Activated CD4-positive, alpha-beta memory T cell treated with anti-CD3 and anti-CD28 coated beads for 36 hours (primary cell): ENCODE measurements around the gene RFTN1. TPM values are rescaled to one million over a fixed set of nuclear protein-coding genes. Genes with fewer than 3 reads are reported as not detected.
"Not testable (repeated sequence)": the region's sequence is repeated elsewhere in the genome, so short reads cannot be mapped to it uniquely, and the experiment has no call there.

Experiments used
- CTCF ChIA-PET: fragments of 350-600 bp; sonication (Branson Sonifier 250); formaldehyde crosslinking; loops from one replicate; lab custom pipeline; 2021; ENCODE audit warnings: antibody characterized with exemption, inconsistent platforms; lab: Charles Lee
- POLR2A ChIA-PET: fragments of 350-600 bp; sonication (Branson Sonifier 250); formaldehyde crosslinking; loops from one replicate; lab custom pipeline; 2021; ENCODE audit warnings: antibody characterized with exemption; lab: Charles Lee
- DNase-seq: peaks from one replicate; pipeline ENCODE4 v3.0.0-alpha.2; 2020
- H3K27ac Mint-ChIP-seq: one replicate; pipeline ENCODE4 v1.8.0; 2021; ENCODE audit warnings: mixed read lengths
- H3K27me3 Mint-ChIP-seq: one replicate; pipeline ENCODE4 v1.8.0; 2021; ENCODE audit warnings: mixed read lengths
- H3K36me3 Mint-ChIP-seq: one replicate; pipeline ENCODE4 v1.8.0; 2021; ENCODE audit warnings: mixed read lengths
- H3K4me1 Mint-ChIP-seq: one replicate; pipeline ENCODE4 v1.8.0; 2021; ENCODE audit warnings: low read depth, mixed read lengths
- H3K4me3 Mint-ChIP-seq: one replicate; pipeline ENCODE4 v1.8.0; 2021; ENCODE audit warnings: mild to moderate bottlenecking, mixed read lengths
- H3K9me3 Mint-ChIP-seq: one replicate; pipeline ENCODE4 v1.8.0; 2021; ENCODE audit warnings: mixed read lengths
- intact Hi-C: fragments of 100-400 bp; cut with micrococcal nuclease; formaldehyde crosslinking; loops from one replicate; pipeline ENCODE4 v1.15.1; 2023
- total RNA-seq, 2 experiments: library from RNA; stranded (reverse); gene quantifications; one replicate each; pipeline ENCODE4 v1.2.3, GENCODE V29; 2021

Gene RFTN1
- total RNA-seq, 2 experiments from 2014 or later: 104 to 106 TPM

DNA sequence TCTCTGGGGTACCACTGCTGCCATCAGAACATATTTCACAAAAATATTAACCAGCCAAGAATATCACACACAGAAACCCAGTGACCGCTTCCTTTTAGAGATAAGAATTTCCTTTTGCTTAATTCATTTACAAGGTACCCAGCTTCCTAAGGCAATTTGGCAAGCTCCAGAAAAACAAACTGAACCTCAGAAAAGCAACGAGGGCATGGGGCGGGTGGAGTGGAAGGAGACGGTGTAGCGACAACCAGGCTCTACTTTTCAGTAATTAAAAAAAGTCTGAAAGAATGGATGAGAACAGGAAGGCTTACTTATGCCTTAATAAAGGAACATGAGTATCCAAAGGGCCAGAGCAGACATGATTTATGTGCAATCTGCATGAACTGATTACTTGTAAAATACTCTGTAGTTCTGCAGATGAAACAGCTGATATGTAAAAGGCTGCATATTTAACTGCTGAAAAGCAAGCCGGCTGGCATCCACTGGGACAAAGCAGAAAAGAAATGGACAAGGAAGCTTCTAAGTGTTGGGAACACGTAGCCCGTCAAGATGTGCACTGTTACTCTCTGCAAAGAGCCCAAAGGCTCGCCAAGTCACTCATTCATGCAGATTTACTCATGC is 18.6 kb downstream of the RFTN1 start:
- intact Hi-C loops: no loop called here
- Mint-ChIP-seq H3K36me3 (peaks cover 26% of the 10 kb centered on the region), H3K27me3 (no peaks in the 10 kb centered on the region), H3K9me3 (no peaks in the 10 kb centered on the region), H3K27ac (no peak overlapping the region), H3K4me1 (peaks cover 51% of the 10 kb centered on the region), H3K4me3 (no peak overlapping the region)
- no peak for DNase-seq
- POLR2A ChIA-PET: interaction anchor here (1.3 to 1.8 kb wide), 2 partner anchors 13 to 17 kb away, joined by 3 to 4 read pairs; no protein-coding TSS in a partner anchor
- CTCF ChIA-PET: no interaction called here

DNA sequence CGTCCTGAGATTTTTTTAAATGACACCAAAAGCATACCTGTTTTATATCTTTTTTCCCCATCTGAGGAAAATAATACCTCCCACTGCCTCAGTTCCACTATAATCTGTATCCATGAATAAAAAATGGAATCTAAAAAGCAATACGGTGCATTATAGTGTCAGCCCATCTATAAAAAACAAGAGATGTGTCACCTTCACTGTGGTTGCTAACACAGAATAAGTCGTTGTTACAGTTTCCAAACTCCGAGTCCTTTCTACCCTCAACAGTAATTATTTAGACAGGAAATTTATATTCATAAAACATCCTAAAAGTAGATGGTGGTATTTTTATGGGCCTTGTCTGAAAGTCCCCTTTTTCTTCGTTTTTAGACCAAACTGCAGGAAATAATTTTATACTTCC is 19.4 kb downstream of the RFTN1 start:
- intact Hi-C loops: no loop called here
- Mint-ChIP-seq H3K9me3 (no peaks in the 10 kb centered on the region), H3K27ac (no peak overlapping the region), H3K36me3 (peaks cover 30% of the 10 kb centered on the region), H3K4me3 (no peak overlapping the region), H3K4me1 (peaks cover 47% of the 10 kb centered on the region), H3K27me3 (no peaks in the 10 kb centered on the region)
- CTCF ChIA-PET: no interaction called here
- no peak for DNase-seq
- POLR2A ChIA-PET: interaction anchor here (1.3 kb wide), 1 partner anchor 18 kb away, joined by 3 read pairs; no protein-coding TSS in a partner anchor

DNA sequence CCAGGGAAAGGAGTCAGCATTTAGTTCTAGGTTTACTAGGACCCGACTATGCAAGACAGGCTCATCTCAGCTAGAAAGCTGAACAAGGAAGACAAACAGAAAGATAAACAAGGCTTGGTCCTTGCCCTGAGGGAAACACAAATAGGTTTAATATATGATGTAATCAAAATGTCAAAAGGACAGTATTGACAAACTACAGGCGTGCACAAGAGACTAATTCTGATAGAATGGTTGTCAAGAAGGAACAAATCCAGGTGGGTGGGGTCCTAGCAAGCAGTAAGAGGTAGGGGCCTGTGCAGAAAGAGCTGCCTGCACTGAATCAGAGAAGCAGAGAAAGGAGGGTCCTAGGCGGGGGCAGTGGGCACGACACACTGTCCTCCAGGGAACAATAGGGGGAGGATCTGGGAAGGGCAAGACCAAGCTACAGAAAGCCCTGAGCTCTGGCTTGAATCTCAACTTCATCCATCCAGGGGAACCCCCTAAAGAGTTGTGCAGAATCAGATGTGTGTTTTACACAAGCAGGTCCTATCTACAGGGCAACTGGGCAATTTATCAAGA is 23.4 kb downstream of the RFTN1 start:
- POLR2A ChIA-PET: no interaction called here
- peaks cover 30% of the 10 kb centered on the region for H3K4me1 Mint-ChIP-seq
- intact Hi-C loops: no loop called here
- H3K36me3 Mint-ChIP-seq: peaks cover 49% of the 10 kb centered on the region
- no peak for DNase-seq
- H3K27ac Mint-ChIP-seq: no peak overlapping the region
- no peaks in the 10 kb centered on the region for H3K27me3 Mint-ChIP-seq
- no peaks in the 10 kb centered on the region for H3K9me3 Mint-ChIP-seq
- H3K4me3 Mint-ChIP-seq: no peak overlapping the region
- CTCF ChIA-PET: no interaction called here

- CTCF ChIA-PET, POLR2A ChIA-PET, DNase-seq, H3K27me3 Mint-ChIP-seq, H3K4me3 Mint-ChIP-seq, H3K9me3 Mint-ChIP-seq, intact Hi-C loops, H3K27ac Mint-ChIP-seq: not testable (repeated sequence)
- Mint-ChIP-seq H3K4me1 (peaks cover 28% of the 10 kb centered on the region), H3K36me3 (peaks cover 50% of the 10 kb centered on the region)
These were observed 24.0 kb downstream of the RFTN1 start for GRCh38 chr3:16489326-16490061.

- CTCF ChIA-PET: no interaction called here
- H3K4me1 Mint-ChIP-seq: peaks cover 32% of the 10 kb centered on the region
These were observed 24.9 kb downstream of the RFTN1 start for GRCh38 chr3:16488637-16489036.

DNA sequence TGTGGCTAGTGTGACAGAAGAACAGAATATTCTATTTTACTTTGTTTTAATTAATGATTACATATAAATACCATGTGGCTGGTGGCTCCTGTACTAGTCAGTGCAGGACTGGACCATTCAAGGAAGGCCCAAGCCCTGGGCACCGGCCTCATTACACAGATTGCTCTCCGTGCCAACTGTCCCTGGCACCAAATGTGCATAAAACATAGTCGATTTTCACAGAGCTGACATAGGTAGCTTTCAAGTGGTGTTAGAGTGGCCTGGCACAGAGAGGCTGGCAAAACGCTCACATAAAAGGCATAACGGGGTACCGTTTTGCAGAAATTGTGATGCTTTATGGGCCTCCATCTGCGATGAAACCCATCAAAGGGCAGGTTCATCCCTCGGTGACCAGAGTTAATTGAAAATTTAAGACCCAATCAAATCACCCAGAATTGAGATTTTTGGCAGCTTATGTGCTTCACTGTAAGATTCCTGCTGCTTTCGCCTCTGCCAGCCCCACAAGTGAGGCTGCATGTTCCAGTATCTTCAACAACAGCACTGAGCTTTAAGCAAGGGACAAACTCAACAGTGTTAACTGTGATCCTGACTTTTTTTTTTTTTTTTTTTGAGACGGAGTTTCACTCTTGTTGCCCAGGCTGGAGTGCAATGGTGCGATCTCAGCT is 25.9 kb downstream of the RFTN1 start:
- no peaks in the 10 kb centered on the region for H3K27me3 Mint-ChIP-seq
- no peak overlapping the region for H3K4me3 Mint-ChIP-seq
- H3K27ac Mint-ChIP-seq: no peak overlapping the region
- POLR2A ChIA-PET: no interaction called here
- H3K9me3 Mint-ChIP-seq: no peaks in the 10 kb centered on the region
- CTCF ChIA-PET: no interaction called here
- peaks cover 44% of the 10 kb centered on the region for H3K36me3 Mint-ChIP-seq
- no peak for DNase-seq
- intact Hi-C loops: no loop called here
- H3K4me1 Mint-ChIP-seq: peaks cover 42% of the 10 kb centered on the region

More at GRCh38 chr3:16488637-16489036, 24.9 kb downstream of the RFTN1 start:
- no peak for DNase-seq
- Mint-ChIP-seq H3K27me3 (no peaks in the 10 kb centered on the region), H3K36me3 (peaks cover 47% of the 10 kb centered on the region), H3K9me3 (no peaks in the 10 kb centered on the region), H3K27ac (no peak overlapping the region), H3K4me3 (no peak overlapping the region)
- intact Hi-C loops: no loop called here
- POLR2A ChIA-PET: interaction anchor here (0.6 kb wide), 1 partner anchor 13 kb away, joined by 3 read pairs; no protein-coding TSS in a partner anchor

- Mint-ChIP-seq H3K27me3 (no peaks in the 10 kb centered on the region), H3K27ac (no peak overlapping the region), H3K4me3 (no peak overlapping the region), H3K9me3 (no peaks in the 10 kb centered on the region), H3K36me3 (peaks cover 41% of the 10 kb centered on the region), H3K4me1 (peaks cover 48% of the 10 kb centered on the region)
- intact Hi-C loops: no loop called here
- ChIA-PET CTCF (no interaction called here), POLR2A (no interaction called here)
- DNase-seq: no peak
These were observed 26.5 kb downstream of the RFTN1 start for GRCh38 chr3:16486951-16487480.

DNA sequence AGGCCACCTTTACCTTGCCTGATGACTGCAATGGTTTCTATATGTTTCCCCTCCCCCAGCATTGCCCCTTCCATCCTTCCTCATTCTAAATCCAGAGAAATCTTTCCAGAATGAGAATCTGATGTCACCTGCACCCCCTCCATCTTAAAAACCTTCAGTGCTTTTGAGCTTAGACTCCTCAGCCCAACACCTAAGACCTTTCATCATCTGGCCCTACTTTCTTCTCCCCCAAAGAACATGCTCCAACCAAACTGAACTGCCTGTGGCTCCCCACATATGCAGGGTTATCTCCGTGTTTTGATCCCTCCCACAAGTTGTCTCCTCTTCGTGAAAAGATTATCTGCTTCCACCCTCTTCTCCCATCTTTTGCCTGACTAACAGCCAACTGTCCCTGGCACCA is 27.3 kb downstream of the RFTN1 start:
- POLR2A ChIA-PET: no interaction called here
- H3K27ac Mint-ChIP-seq: peak overlapping the region; percentile 19
- no peak for DNase-seq
- peaks cover 57% of the 10 kb centered on the region for H3K4me1 Mint-ChIP-seq
- H3K9me3 Mint-ChIP-seq: no peaks in the 10 kb centered on the region
- peaks cover 37% of the 10 kb centered on the region for H3K36me3 Mint-ChIP-seq
- intact Hi-C loops: no loop called here
- no peak overlapping the region for H3K4me3 Mint-ChIP-seq
- no peaks in the 10 kb centered on the region for H3K27me3 Mint-ChIP-seq
- CTCF ChIA-PET: interaction anchor here (1.1 kb wide), 1 partner anchor 19 kb away, joined by 3 read pairs; no protein-coding TSS in a partner anchor

GRCh38 chr3:16485395-16485992 is 28.0 kb downstream of the RFTN1 start:
- H3K9me3 Mint-ChIP-seq: no peaks in the 10 kb centered on the region
- peaks cover 33% of the 10 kb centered on the region for H3K36me3 Mint-ChIP-seq
- peaks cover 64% of the 10 kb centered on the region for H3K4me1 Mint-ChIP-seq
- ChIA-PET POLR2A (no interaction called here), CTCF (interaction anchor here (1.1 kb wide), 1 partner anchor 19 kb away, joined by 3 read pairs; no protein-coding TSS in a partner anchor)
- no peaks in the 10 kb centered on the region for H3K27me3 Mint-ChIP-seq
- H3K4me3 Mint-ChIP-seq: no peak overlapping the region
- H3K27ac Mint-ChIP-seq: no peak overlapping the region
- no peak for DNase-seq
- intact Hi-C loops: no loop called here

DNA sequence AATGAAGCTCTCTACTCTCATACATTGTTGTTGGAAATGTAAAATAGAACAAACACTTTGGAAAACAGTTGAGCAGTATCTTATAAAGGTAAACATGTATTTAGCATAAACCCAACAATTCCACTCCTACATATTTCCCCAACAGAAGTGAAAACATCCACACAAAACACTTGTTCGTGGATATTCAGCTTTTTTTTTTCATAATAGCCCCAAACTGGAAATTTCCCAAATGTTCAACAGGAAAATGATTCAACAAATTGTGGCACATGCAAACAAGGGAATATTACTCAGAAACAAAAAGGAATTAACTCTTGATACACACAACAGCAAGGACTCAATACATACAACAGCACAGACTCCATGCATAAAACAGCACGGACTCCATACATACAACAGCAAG is 28.5 kb downstream of the RFTN1 start:
- Mint-ChIP-seq H3K4me3 (no peak overlapping the region), H3K9me3 (no peaks in the 10 kb centered on the region), H3K27me3 (no peaks in the 10 kb centered on the region), H3K36me3 (peaks cover 35% of the 10 kb centered on the region), H3K4me1 (peaks cover 69% of the 10 kb centered on the region), H3K27ac (no peak overlapping the region)
- intact Hi-C loops: no loop called here
- ChIA-PET CTCF (no interaction called here), POLR2A (no interaction called here)
- DNase-seq: no peak

DNA sequence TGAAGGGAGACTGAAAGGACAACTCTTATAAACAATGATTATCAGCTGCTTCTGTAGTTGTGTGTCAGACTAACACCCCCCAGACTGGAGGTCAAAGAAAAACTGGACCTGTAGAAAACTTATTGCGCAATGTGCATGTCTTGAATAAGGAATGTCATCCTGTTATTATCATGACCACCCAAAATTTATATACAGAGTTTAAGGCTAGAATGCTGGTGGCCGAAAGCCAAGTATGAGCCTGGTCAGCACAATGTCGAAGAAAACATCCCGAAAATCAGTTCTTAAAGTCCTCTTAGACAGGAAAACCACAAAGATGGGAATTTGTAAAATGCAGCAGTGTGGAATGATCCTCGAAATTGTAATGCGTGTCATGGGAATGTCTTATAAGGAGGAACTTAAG is 29.3 kb downstream of the RFTN1 start:
- ChIA-PET CTCF (no interaction called here), POLR2A (interaction anchor here (2.3 kb wide), 1 partner anchor 28 kb away, joined by 11 read pairs; no protein-coding TSS in a partner anchor)
- peaks cover 69% of the 10 kb centered on the region for H3K4me1 Mint-ChIP-seq
- H3K9me3 Mint-ChIP-seq: no peaks in the 10 kb centered on the region
- H3K27ac Mint-ChIP-seq: no peak overlapping the region
- no peak for DNase-seq
- no peaks in the 10 kb centered on the region for H3K27me3 Mint-ChIP-seq
- no peak overlapping the region for H3K4me3 Mint-ChIP-seq
- H3K36me3 Mint-ChIP-seq: peaks cover 36% of the 10 kb centered on the region
- intact Hi-C loops: no loop called here
